ENCODE results near the gene TAOK2. TPM values are rescaled to one million over a fixed set of nuclear protein-coding genes. Genes with fewer than 3 reads are reported as not detected.

TAOK2 gene
- total RNA-seq, 1 experiment from 2014 or later = 56.7 TPM

- H3K79me2 ChIP-seq (ENCODE audit: insufficient read depth, low read length) = peaks cover 17% of the 10 kb centered on the region; the same call in 1 of the 2 replicates
- ChIA-PET CTCF (no interaction called here), RAD21 (ENCODE audit: low non-redundant PET in 1 of 2, low total read pairs in 2 of 2, uncharacterized antibody in 2 of 2, unreplicated experiment in 2 of 2) (no interaction called here), POLR2A (no interaction called here)
- no TSS peak for BruUV-seq (replicated peaks)
- H3K9ac ChIP-seq (ENCODE audit: low read length) = no peak overlapping the region
- DNase-seq (ENCODE audit: low read depth, low spot score) (no peak), ATAC-seq (no peak)
- H2AFZ ChIP-seq (ENCODE audit: low read depth, low read length, poor library complexity, severe bottlenecking) = no peak overlapping the region
- TF ChIP-seq ZFX (IDR thresholded peaks at IDR 0.05) = no peak
- TF ChIP-seq CBX3 (IDR thresholded peaks at IDR 0.05; ENCODE audit: low read depth) = no peak
- no peak for TF ChIP-seq SP1 (IDR thresholded peaks at IDR 0.05; ENCODE audit: low read depth)
- no peak for TF ChIP-seq CTCF (IDR thresholded peaks at IDR 0.05 in 2 of 3, conservative IDR thresholded peaks at IDR 0.05 in 1 of 3; ENCODE audit: borderline replicate concordance in 1 of 3, insufficient read depth in 1 of 3, low read depth in 2 of 3, low read length in 2 of 3)
- no peak for TF ChIP-seq MAX (IDR thresholded peaks at IDR 0.05)
- no peak for TF ChIP-seq ATF3 (IDR thresholded peaks at IDR 0.05)
- TF ChIP-seq TCF7L2 (IDR thresholded peaks at IDR 0.05; ENCODE audit: borderline replicate concordance, extremely low read depth, insufficient read depth, insufficient read length) = no peak
- TF ChIP-seq EZH2 (IDR thresholded peaks at IDR 0.05) = no peak
- TF ChIP-seq SIN3A (IDR thresholded peaks at IDR 0.05; ENCODE audit: low read depth) = no peak
- no peak for TF ChIP-seq POLR2A (IDR thresholded peaks at IDR 0.05; ENCODE audit: borderline replicate concordance, extremely low read depth, insufficient read depth, insufficient read length)
- TF ChIP-seq CEBPB (IDR thresholded peaks at IDR 0.05; ENCODE audit: low read depth) = no peak
- intact Hi-C loops (cut with micrococcal nuclease) = no loop called here
- H3K9me3 ChIP-seq (ENCODE audit: control insufficient read depth in 1 of 2, insufficient read depth in 1 of 2, low read depth in 1 of 2, low read length in 2 of 2) = no peaks in the 10 kb centered on the region
- no peak overlapping the region for H3K27ac ChIP-seq (ENCODE audit: low read depth, low read length)
- H3K4me3 ChIP-seq (replicated peaks in 1 of 2; ENCODE audit: low read depth in 1 of 2, low read length in 2 of 2) = no peak overlapping the region
- H3K27me3 ChIP-seq (ENCODE audit: insufficient read depth, low read length) = no peaks in the 10 kb centered on the region
- no peaks in the 10 kb centered on the region for H3K9me2 ChIP-seq (ENCODE audit: insufficient read depth)
- H3K36me3 ChIP-seq (ENCODE audit: control insufficient read depth in 1 of 2, insufficient read depth in 2 of 2, low read length in 2 of 2) = peaks cover 64 to 72% of the 10 kb centered on the region in 2 experiments
- no peaks in the 10 kb centered on the region for H4K20me1 ChIP-seq (ENCODE audit: insufficient read depth)
- no peaks in the 10 kb centered on the region for H3K4me1 ChIP-seq (ENCODE audit: control insufficient read depth in 1 of 2, insufficient read depth in 2 of 2, low read length in 2 of 2)
- H3K4me2 ChIP-seq (ENCODE audit: low read length) = no peak overlapping the region
Observed at GRCh38 chr16:29983420-29984136, 9.9 kb downstream of the TAOK2 start.
